Chondrocyte (in vitro differentiated cells): ENCODE results near the gene PPARG. TPM values are rescaled to one million over a fixed set of nuclear protein-coding genes. Genes with fewer than 3 reads are reported as not detected.
"Not testable (repeated sequence)": the region's sequence is repeated elsewhere in the genome, so short reads cannot be mapped to it uniquely, and the experiment has no call there.

Source experiments
- DNase-seq: peaks from one replicate; pipeline ENCODE4 v3.0.0; 2021; ENCODE audit warnings: mixed read lengths, low spot score
- H3K27ac Mint-ChIP-seq: one replicate; pipeline ENCODE4 v1.8.0; 2021; ENCODE audit warnings: mild to moderate bottlenecking, moderate library complexity, mixed read lengths; ENCODE audit not compliant: unreplicated experiment
- H3K27me3 Mint-ChIP-seq: 2 replicates; pipeline ENCODE4 v1.8.0; 2021; ENCODE audit warnings: low read depth, mixed read lengths
- H3K36me3 Mint-ChIP-seq: 2 replicates; pipeline ENCODE4 v1.8.0; 2021; ENCODE audit warnings: low read depth, mixed read lengths
- H3K4me1 Mint-ChIP-seq: 2 replicates; pipeline ENCODE4 v1.8.0; 2021; ENCODE audit warnings: low read depth, mild to moderate bottlenecking, mixed read lengths
- H3K4me3 Mint-ChIP-seq: one replicate; pipeline ENCODE4 v1.8.0; 2021; ENCODE audit warnings: mild to moderate bottlenecking, moderate library complexity, mixed read lengths; ENCODE audit not compliant: unreplicated experiment
- H3K9me3 Mint-ChIP-seq: 2 replicates; pipeline ENCODE4 v1.8.0; 2021; ENCODE audit warnings: low read depth, mixed read lengths
- CTCF ChIP-seq: fragments of 200-600 bp; sonication (generic); IDR thresholded peaks from 2 replicates; pipeline ENCODE4 v1.5.0; 2021; ENCODE audit warnings: antibody characterized with exemption, mild to moderate bottlenecking, moderate library complexity
- total RNA-seq: library from RNA; stranded (reverse); gene quantifications from 3 replicates; pipeline ENCODE4 v1.2.1, GENCODE V29; 2021

The PPARG gene
- total RNA-seq, 1 donor from 2014 or later, result 9.2 TPM

GRCh38 chr3:12455740-12456139, 166.9 kb downstream of the PPARG start:
- H3K4me1 Mint-ChIP-seq, result no peaks in the 10 kb centered on the region
- TF ChIP-seq CTCF, result no peak
- H3K27me3 Mint-ChIP-seq, result no peaks in the 10 kb centered on the region
- peaks cover 6% of the 10 kb centered on the region for H3K9me3 Mint-ChIP-seq
- H3K27ac Mint-ChIP-seq, result no peak overlapping the region
- no peak overlapping the region for H3K4me3 Mint-ChIP-seq
- DNase-seq, result no peak
- H3K36me3 Mint-ChIP-seq, result no peaks in the 10 kb centered on the region

GRCh38 chr3:12456441-12456840, 167.6 kb downstream of the PPARG start:
- no peak overlapping the region for H3K27ac Mint-ChIP-seq
- H3K27me3 Mint-ChIP-seq, result no peaks in the 10 kb centered on the region
- no peaks in the 10 kb centered on the region for H3K36me3 Mint-ChIP-seq

DNA sequence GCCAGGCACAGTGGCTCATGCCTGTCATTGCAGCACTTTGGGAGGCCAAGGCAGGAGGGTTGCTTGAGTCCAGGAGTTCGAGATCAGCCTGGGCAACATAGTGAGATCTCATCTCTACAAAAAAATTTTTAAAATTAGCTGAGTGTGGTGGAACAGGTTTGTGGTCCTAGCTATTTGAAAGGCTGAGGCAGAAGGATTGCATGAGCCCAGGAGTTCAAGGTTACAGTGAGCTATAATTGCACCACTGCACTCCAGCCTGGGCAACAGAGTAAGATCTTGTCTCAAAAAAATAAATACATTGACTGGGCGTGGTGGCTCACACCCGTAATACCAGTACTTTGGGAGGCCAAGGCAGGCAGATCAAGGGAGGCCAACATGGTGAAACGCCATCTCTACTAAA, 168.5 kb downstream of the PPARG start:
- H3K4me3 Mint-ChIP-seq, H3K4me1 Mint-ChIP-seq, H3K27me3 Mint-ChIP-seq, H3K36me3 Mint-ChIP-seq, H3K9me3 Mint-ChIP-seq, H3K27ac Mint-ChIP-seq, DNase-seq: not testable (repeated sequence)

More at GRCh38 chr3:12456441-12456840, 167.6 kb downstream of the PPARG start:
- Mint-ChIP-seq H3K9me3 (peaks cover 4% of the 10 kb centered on the region), H3K4me3 (no peak overlapping the region), H3K4me1 (no peaks in the 10 kb centered on the region)
- DNase-seq, result no peak
- no peak for TF ChIP-seq CTCF

DNA sequence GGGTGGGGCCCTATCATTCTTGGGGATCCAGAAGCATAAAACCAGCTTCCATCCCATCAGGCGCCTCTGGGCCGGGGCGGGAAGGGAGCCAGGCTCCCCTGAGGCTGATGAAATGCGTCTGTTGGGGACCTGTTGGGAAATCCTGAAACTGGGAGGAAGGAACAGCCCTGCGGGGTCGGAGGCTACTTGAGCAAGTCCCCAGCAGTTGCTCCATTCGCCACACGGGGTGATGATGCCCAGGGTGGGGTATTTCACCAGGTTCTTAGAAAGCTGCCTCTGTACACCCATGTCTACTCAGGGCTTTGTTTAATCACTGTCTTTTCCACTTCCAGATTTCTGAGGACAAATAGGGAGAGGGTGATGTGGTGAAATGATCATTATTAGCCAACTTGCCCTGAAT, 170.0 kb downstream of the PPARG start:
- Mint-ChIP-seq H3K9me3 (no peaks in the 10 kb centered on the region), H3K4me1 (no peaks in the 10 kb centered on the region), H3K4me3 (no peak overlapping the region), H3K27me3 (no peaks in the 10 kb centered on the region), H3K36me3 (no peaks in the 10 kb centered on the region), H3K27ac (no peak overlapping the region)
- no peak for DNase-seq
- no peak for TF ChIP-seq CTCF

DNA sequence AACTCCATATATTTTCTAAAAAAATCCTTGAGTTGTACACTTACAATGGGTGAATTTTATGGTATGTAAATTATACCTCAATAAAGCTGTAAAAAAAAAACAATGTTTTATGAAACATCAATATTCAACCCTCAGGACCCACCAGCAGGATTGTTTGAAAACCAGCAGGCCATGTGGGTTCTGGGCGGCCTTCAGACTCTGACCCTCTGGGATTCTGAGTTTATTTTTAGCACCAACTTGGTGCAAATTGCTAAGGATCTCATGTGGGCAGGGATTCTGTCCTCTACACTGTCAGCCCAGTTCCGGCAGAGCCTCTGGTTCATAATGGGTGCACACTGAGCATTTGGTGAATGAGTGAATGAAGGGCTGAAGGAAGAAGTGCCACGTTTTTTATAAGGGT, 171.3 kb downstream of the PPARG start:
- TF ChIP-seq CTCF, result no peak
- no peaks in the 10 kb centered on the region for H3K9me3 Mint-ChIP-seq

GRCh38 chr3:12461097-12461649, 172.3 kb downstream of the PPARG start:
- Mint-ChIP-seq H3K36me3 (no peaks in the 10 kb centered on the region), H3K4me3 (no peak overlapping the region), H3K27ac (no peak overlapping the region), H3K27me3 (no peaks in the 10 kb centered on the region), H3K9me3 (no peaks in the 10 kb centered on the region), H3K4me1 (peaks cover 11% of the 10 kb centered on the region)
- no peak for TF ChIP-seq CTCF
- DNase-seq, result no peak

More for the DNA sequence above, 171.3 kb downstream of the PPARG start:
- DNase-seq, result no peak
- Mint-ChIP-seq H3K4me1 (peaks cover 1% of the 10 kb centered on the region), H3K27ac (no peak overlapping the region), H3K36me3 (no peaks in the 10 kb centered on the region), H3K4me3 (no peak overlapping the region), H3K27me3 (no peaks in the 10 kb centered on the region)
